IMR-90 (cell line): Measurements from ENCODE around the gene TRIM13. TPM values are rescaled to one million over a fixed set of nuclear protein-coding genes. Genes with fewer than 3 reads are reported as not detected.

Experiments
- ATAC-seq: fragments of 200-7000 bp; cut with Tn5 transposase; 2 replicates; pipeline ENCODE4 v1.9.1; 2020; ENCODE audit warnings: low read depth, mild to moderate bottlenecking, moderate library complexity
- BruUV-seq: library from RNA; stranded (reverse); fragments of 400-500 nt; replicated peaks from 2 replicates; lab custom pipeline; 2021; lab: Mats Ljungman, UMichigan
- CTCF ChIA-PET: fragments of 300-600 bp; formaldehyde crosslinking; extraction: SDS; loops from one replicate; lab custom pipeline; 2021; ENCODE audit warnings: antibody characterized with exemption; lab: Yijun Ruan, JAX
- POLR2A ChIA-PET: fragments of 300-600 bp; sonication (Branson Sonifier 250); formaldehyde crosslinking; loops from one replicate; lab custom pipeline; 2022; ENCODE audit warnings: antibody characterized with exemption; ENCODE audit not compliant: unreplicated experiment; lab: Charles Lee
- DNase-seq: peaks from one replicate; pipeline ENCODE4 v3.0.0; 2013
- H2AFZ ChIP-seq: replicated peaks from 2 replicates; pipeline ENCODE3; 2013; ENCODE audit warnings: low read length, mild to moderate bottlenecking; ENCODE audit not compliant: poor library complexity
- H2AK5ac ChIP-seq: 2 replicates; pipeline ENCODE4 v1.6.1; 2013; ENCODE audit warnings: low read depth, low read length, inconsistent platforms
- H2AK9ac ChIP-seq: replicated peaks from 2 replicates; pipeline ENCODE3; 2013; ENCODE audit warnings: mild to moderate bottlenecking, low read depth, low read length, moderate library complexity; ENCODE audit not compliant: poor library complexity
- H2BK120ac ChIP-seq: 2 replicates; pipeline ENCODE4 v1.6.1; 2013; ENCODE audit warnings: low read depth, low read length, inconsistent platforms
- H2BK15ac ChIP-seq: 3 replicates; pipeline ENCODE4 v1.6.1; 2013; ENCODE audit warnings: low read depth, low read length, inconsistent platforms
- H2BK20ac ChIP-seq: 2 replicates; pipeline ENCODE4 v1.6.1; 2013; ENCODE audit warnings: low read depth, mild to moderate bottlenecking, inconsistent platforms, low read length, moderate library complexity
- H2BK5ac ChIP-seq: 2 replicates; pipeline ENCODE4 v1.6.1; 2013; ENCODE audit warnings: mild to moderate bottlenecking, low read depth, low read length, inconsistent platforms; ENCODE audit not compliant: poor library complexity, severe bottlenecking
- H3K14ac ChIP-seq: replicated peaks from 2 replicates; pipeline ENCODE4 v1.6.1; 2013; ENCODE audit warnings: low read depth, low read length, inconsistent platforms
- H3K18ac ChIP-seq: 2 replicates; pipeline ENCODE4 v1.6.1; 2013; ENCODE audit warnings: low read depth, low read length, control low read depth
- H3K23ac ChIP-seq: 2 replicates; pipeline ENCODE4 v1.6.1; 2013; ENCODE audit warnings: low read depth, low read length, inconsistent platforms
- H3K27ac ChIP-seq: 2 replicates; pipeline ENCODE4 v1.5.1; 2013; ENCODE audit warnings: mild to moderate bottlenecking, control low read depth, low read length; ENCODE audit not compliant: insufficient read depth
- H3K27me3 ChIP-seq: 2 replicates; pipeline ENCODE4 v1.6.1; 2013; ENCODE audit warnings: low read length; ENCODE audit not compliant: control insufficient read depth, insufficient read depth
- H3K36me3 ChIP-seq: 2 replicates; pipeline ENCODE4 v1.6.1; 2013; ENCODE audit warnings: low read length, mixed read lengths; ENCODE audit not compliant: control insufficient read depth, insufficient read depth
- H3K4ac ChIP-seq: 2 replicates; pipeline ENCODE4 v1.6.1; 2013; ENCODE audit warnings: low read depth, low read length, inconsistent platforms
- H3K4me1 ChIP-seq: 2 replicates; pipeline ENCODE4 v1.6.1; 2013; ENCODE audit warnings: low read length, mixed read lengths; ENCODE audit not compliant: control insufficient read depth, insufficient read depth
- H3K4me2 ChIP-seq: 2 replicates; pipeline ENCODE4 v1.6.1; 2013; ENCODE audit warnings: low read depth, mild to moderate bottlenecking, control low read depth, low read length, moderate library complexity
- H3K4me3 ChIP-seq: 2 replicates; pipeline ENCODE4 v1.5.1; 2013; ENCODE audit warnings: low read depth, mild to moderate bottlenecking, control low read depth, low read length, moderate library complexity; ENCODE audit not compliant: insufficient read depth
- H3K56ac ChIP-seq: 2 replicates; pipeline ENCODE4 v1.6.1; 2013; ENCODE audit warnings: low read length, inconsistent platforms; ENCODE audit not compliant: insufficient read depth; ENCODE audit errors: extremely low read depth
- H3K79me1 ChIP-seq, 2 experiments: 2 replicates each; pipeline ENCODE4 v1.6.1; 2013; ENCODE audit warnings: low read length in 2 of 2, inconsistent platforms in 1 of 2, low read depth in 1 of 2
- H3K9ac ChIP-seq: 2 replicates; pipeline ENCODE4 v1.6.1; 2013; ENCODE audit warnings: low read depth, low read length, control low read depth
- H3K9me1 ChIP-seq: 2 replicates; pipeline ENCODE4 v1.6.1; 2013; ENCODE audit warnings: low read length, inconsistent platforms; ENCODE audit not compliant: insufficient read depth
- H3K9me3 ChIP-seq: 2 replicates; pipeline ENCODE4 v1.6.1; 2013; ENCODE audit warnings: low read length; ENCODE audit not compliant: control insufficient read depth, insufficient read depth
- H4K20me1 ChIP-seq: 2 replicates; pipeline ENCODE4 v1.6.1; 2013; ENCODE audit warnings: low read length, inconsistent platforms; ENCODE audit not compliant: insufficient read depth
- H4K5ac ChIP-seq: 2 replicates; pipeline ENCODE4 v1.6.1; 2013; ENCODE audit warnings: mild to moderate bottlenecking, low read depth, low read length, control low read depth
- H4K8ac ChIP-seq, 2 experiments: 2 replicates each; pipeline ENCODE4 v1.6.1; 2013; ENCODE audit warnings: low read depth in 2 of 2, low read length in 2 of 2, control low read depth in 1 of 2, inconsistent platforms in 1 of 2
- H4K91ac ChIP-seq: 2 replicates; pipeline ENCODE4 v1.6.1; 2013; ENCODE audit warnings: low read depth, low read length, inconsistent platforms; ENCODE audit not compliant: insufficient read depth
- BHLHE40 ChIP-seq: fragments of 150-350 bp; IDR thresholded peaks from 2 replicates; pipeline ENCODE4 v1.6.1; 2016; ENCODE audit warnings: mild to moderate bottlenecking, low read depth, low read length
- CHD1 ChIP-seq: IDR thresholded peaks from 2 replicates; pipeline ENCODE4 v1.6.1; 2012; ENCODE audit warnings: low read depth, low read length, improper control_type of control experiment
- FOS ChIP-seq: fragments of 150-350 bp; IDR thresholded peaks from 2 replicates; pipeline ENCODE4 v1.6.1; 2016; ENCODE audit warnings: low read depth, low read length
- MAZ ChIP-seq: IDR thresholded peaks from 2 replicates; pipeline ENCODE4 v1.6.1; 2012; ENCODE audit warnings: low read depth, mild to moderate bottlenecking, low read length, improper control_type of control experiment, moderate library complexity, borderline replicate concordance
- MXI1 ChIP-seq: IDR thresholded peaks from 2 replicates; pipeline ENCODE4 v1.6.1; 2012; ENCODE audit warnings: low read depth, mild to moderate bottlenecking, low read length, moderate library complexity, borderline replicate concordance
- NFE2L2 ChIP-seq: fragments of 150-350 bp; IDR thresholded peaks from 2 replicates; pipeline ENCODE4 v1.6.1; 2016; ENCODE audit warnings: low read depth, mild to moderate bottlenecking, low read length
- POLR2A ChIP-seq: IDR thresholded peaks from 2 replicates; pipeline ENCODE4 v1.6.1; 2012; ENCODE audit warnings: mild to moderate bottlenecking, low read depth, low read length
- RAD21 ChIP-seq: IDR thresholded peaks from 2 replicates; pipeline ENCODE4 v1.6.1; 2012; ENCODE audit warnings: low read length, improper control_type of control experiment
- RCOR1 ChIP-seq: IDR thresholded peaks from 2 replicates; pipeline ENCODE4 v1.6.1; 2012; ENCODE audit warnings: mild to moderate bottlenecking, low read length, improper control_type of control experiment; ENCODE audit not compliant: insufficient replicate concordance
- SMC3 ChIP-seq: fragments of 150-350 bp; IDR thresholded peaks from 2 replicates; pipeline ENCODE4 v1.6.1; 2016; ENCODE audit warnings: low read depth, mild to moderate bottlenecking, antibody characterized with exemption, low read length, moderate library complexity
- WGBS, 2 experiments: methylation state at CpG; one replicate each; pipeline versions ENCODE4 v1.1.5 to v1.1.7; 2013; ENCODE audit warnings: missing lambda C conversion rate in 2 of 2; ENCODE audit not compliant: insufficient read length in 1 of 2; ENCODE audit errors: extremely low coverage in 2 of 2; 5-methylcytosine and 5-hydroxymethylcytosine counted together
- dilution Hi-C: fragments of 300-500 bp; cut with HindIII; formaldehyde crosslinking; loops from one replicate; pipeline ENCODE4 v1.14.3; 2018; ENCODE audit warnings: low sequenced_read_pairs; ENCODE audit not compliant: unreplicated experiment
- in situ Hi-C: fragments of 300-500 bp; cut with MboI; formaldehyde crosslinking; loops from 3 replicates; pipeline ENCODE4 v1.14.3; 2019; ENCODE audit warnings: low sequenced_read_pairs, inconsistent platforms, mixed read lengths
- intact Hi-C: fragments of 100-400 bp; cut with micrococcal nuclease; formaldehyde crosslinking; loops from 2 replicates; pipeline ENCODE4 v1.10.0; 2022
- polyA plus RNA-seq, 3 experiments: library from polyadenylated mRNA; depleted of rRNA; stranded (reverse); fragments of >200 nt; gene quantifications; 2 replicates each; pipeline ENCODE4 v1.2.3, GENCODE V29; 2012; ENCODE audit warnings: low replicate concordance in 1 of 3
- total RNA-seq: library from RNA; depleted of rRNA; stranded (reverse); fragments of >200 nt; gene quantifications from 2 replicates; pipeline ENCODE4 v1.2.3, GENCODE V29; 2012
- TF ChIP-seq, protein P1 (sequence below): conservative IDR thresholded peaks from 2 replicates; pipeline ENCODE4 v1.5.1; 2012; ENCODE audit warnings: mild to moderate bottlenecking, low read depth, low read length, improper control_type of control experiment

Gene TRIM13
- total and polyA plus RNA-seq, 2 of the 4 experiments (the other 2 are of a cell fraction): 12.0 to 20.1 TPM

DNA sequence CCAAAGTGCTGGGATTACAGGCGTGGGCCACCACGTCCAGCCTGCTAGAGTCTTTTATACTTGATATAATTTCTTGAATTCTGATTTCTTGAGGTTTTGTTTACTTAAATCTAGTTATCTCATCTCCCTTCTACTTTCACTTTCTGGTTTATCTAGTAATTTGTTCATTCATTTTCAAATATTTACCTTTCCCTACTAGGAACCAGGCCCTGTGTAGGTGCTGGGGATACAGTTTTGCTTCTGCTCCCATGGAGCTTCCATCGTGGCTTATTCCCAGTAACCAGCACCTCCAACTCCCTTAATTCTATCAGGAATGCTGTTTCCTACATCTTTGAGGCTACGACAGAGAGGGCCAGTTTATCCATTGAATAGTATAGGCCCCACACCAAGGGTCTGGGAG, 24.1 kb upstream of the TRIM13 start:
- TF ChIP-seq FOS (no peak), SMC3 (no peak), CHD1 (no peak), RCOR1 (no peak), BHLHE40 (no peak), RAD21 (no peak), POLR2A (no peak), MXI1 (no peak), NFE2L2 (no peak), MAZ (no peak)
- TF ChIP-seq, protein P1, sequence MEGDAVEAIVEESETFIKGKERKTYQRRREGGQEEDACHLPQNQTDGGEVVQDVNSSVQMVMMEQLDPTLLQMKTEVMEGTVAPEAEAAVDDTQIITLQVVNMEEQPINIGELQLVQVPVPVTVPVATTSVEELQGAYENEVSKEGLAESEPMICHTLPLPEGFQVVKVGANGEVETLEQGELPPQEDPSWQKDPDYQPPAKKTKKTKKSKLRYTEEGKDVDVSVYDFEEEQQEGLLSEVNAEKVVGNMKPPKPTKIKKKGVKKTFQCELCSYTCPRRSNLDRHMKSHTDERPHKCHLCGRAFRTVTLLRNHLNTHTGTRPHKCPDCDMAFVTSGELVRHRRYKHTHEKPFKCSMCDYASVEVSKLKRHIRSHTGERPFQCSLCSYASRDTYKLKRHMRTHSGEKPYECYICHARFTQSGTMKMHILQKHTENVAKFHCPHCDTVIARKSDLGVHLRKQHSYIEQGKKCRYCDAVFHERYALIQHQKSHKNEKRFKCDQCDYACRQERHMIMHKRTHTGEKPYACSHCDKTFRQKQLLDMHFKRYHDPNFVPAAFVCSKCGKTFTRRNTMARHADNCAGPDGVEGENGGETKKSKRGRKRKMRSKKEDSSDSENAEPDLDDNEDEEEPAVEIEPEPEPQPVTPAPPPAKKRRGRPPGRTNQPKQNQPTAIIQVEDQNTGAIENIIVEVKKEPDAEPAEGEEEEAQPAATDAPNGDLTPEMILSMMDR: no peak
- Histone ChIP-seq H3K9me1 (no peaks in the 10 kb centered on the region), H3K36me3 (no peaks in the 10 kb centered on the region), H2BK120ac (no peak overlapping the region), H2BK20ac (no peak overlapping the region), H3K56ac (no peak overlapping the region), H3K23ac (no peak overlapping the region), H4K5ac (no peak overlapping the region), H4K20me1 (no peaks in the 10 kb centered on the region), H3K4ac (no peak overlapping the region), H3K4me2 (peak overlapping the region; percentile 50), H3K9ac (no peak overlapping the region), H2AFZ (no peak overlapping the region), H3K14ac (no peak overlapping the region), H3K4me1 (peaks cover 4% of the 10 kb centered on the region), H3K9me3 (no peaks in the 10 kb centered on the region), H4K8ac (no peak overlapping the region), H4K91ac (no peak overlapping the region), H3K79me1 (no peaks in the 10 kb centered on the region), H3K18ac (no peak overlapping the region), H3K27ac (no peak overlapping the region), H2AK9ac (no peak overlapping the region), H3K4me3 (no peak overlapping the region), H3K27me3 (no peaks in the 10 kb centered on the region), H2AK5ac (no peak overlapping the region), H2BK5ac (no peak overlapping the region), H2BK15ac (no peak overlapping the region)
- intact Hi-C loops: loop anchor here (1.0 kb wide), 1 partner anchor 26 kb away; no protein-coding TSS in a partner anchor
- dilution Hi-C loops: no loop called here
- in situ Hi-C loops: loop anchor here (10.0 kb wide), 1 partner anchor 1102 kb away; no protein-coding TSS in a partner anchor
- ChIA-PET POLR2A (no interaction called here), CTCF (interaction anchor here (1.4 kb wide), 1 partner anchor 25 kb away, joined by 6 read pairs; no protein-coding TSS in a partner anchor)
- WGBS, 2 experiments: no CpG with 5 or more reads among the region's 4 CpGs
- no TSS peak for BruUV-seq
- ATAC-seq (no peak), DNase-seq (no peak)
